B cell (primary cell): ENCODE measurements around the gene ARHGDIG. TPM values are rescaled to one million over a fixed set of nuclear protein-coding genes. Genes with fewer than 3 reads are reported as not detected.
A peak's percentile ranks its signal among the peaks of the same experiment; 100 is the strongest.

Source experiments
- ATAC-seq: fragments of 200-7000 bp; cut with Tn5 transposase; one replicate; pipeline ENCODE4 v1.10.0; 2021; ENCODE audit warnings: low read depth, mild to moderate bottlenecking, moderate number of reproducible peaks, moderate library complexity
- CTCF ChIA-PET: fragments of 350-600 bp; sonication (Branson Sonifier 250); formaldehyde crosslinking; loops from one replicate; lab custom pipeline; 2021; ENCODE audit warnings: antibody characterized with exemption, inconsistent platforms; lab: Charles Lee
- POLR2A ChIA-PET: fragments of 350-600 bp; sonication (Branson Sonifier 250); formaldehyde crosslinking; loops from one replicate; lab custom pipeline; 2021; ENCODE audit warnings: antibody characterized with exemption; lab: Charles Lee
- DNase-seq: peaks from one replicate; pipeline ENCODE4 v3.0.0; 2013
- H2AFZ ChIP-seq: 2 replicates; pipeline ENCODE4 v1.6.1; 2012; ENCODE audit warnings: mild to moderate bottlenecking, low read depth, low read length; ENCODE audit not compliant: insufficient read depth, poor library complexity, severe bottlenecking
- H3K27ac ChIP-seq, 2 donors: 1 replicate in 1 of 2; 2 replicates in 1 of 2; pipeline ENCODE4 v1.5.1; 2012 to 2013; ENCODE audit warnings: low read length in 2 of 2, mild to moderate bottlenecking in 2 of 2, moderate library complexity in 1 of 2
- H3K27me3 ChIP-seq, 4 experiments: fragments of 200-600 bp in 1 of 4; sonication (generic) in 1 of 4; replicated peaks in 1 of 4; 1 replicate in 2 of 4; 2 replicates in 2 of 4; pipeline versions ENCODE4 v1.6.1 to v1.7.0; 2013 to 2016; ENCODE audit warnings: low read length in 3 of 4, mild to moderate bottlenecking in 2 of 4, mixed read lengths in 1 of 4, moderate library complexity in 1 of 4; ENCODE audit not compliant: insufficient read depth in 4 of 4, control insufficient read depth in 3 of 4; ENCODE audit errors: control extremely low read depth in 1 of 4
- H3K36me3 ChIP-seq, 2 experiments: replicated peaks in 1 of 2; 1 replicate in 1 of 2; 2 replicates in 1 of 2; pipeline versions ENCODE4 v1.6.1 to v1.7.1; 2013; ENCODE audit warnings: low read length in 1 of 2; ENCODE audit not compliant: insufficient read depth in 2 of 2, control insufficient read depth in 1 of 2; ENCODE audit errors: control extremely low read depth in 1 of 2, extremely low read depth in 1 of 2
- H3K4me1 ChIP-seq, 2 donors: fragments of 200-600 bp in 1 of 2; sonication (generic) in 1 of 2; 1 replicate in 1 of 2; 2 replicates in 1 of 2; pipeline versions ENCODE4 v1.5.1 to v1.6.1; 2013 to 2017; ENCODE audit warnings: low read length in 2 of 2; ENCODE audit not compliant: control insufficient read depth in 2 of 2, insufficient read depth in 2 of 2
- H3K4me2 ChIP-seq: replicated peaks from 2 replicates; pipeline ENCODE3; 2012; ENCODE audit warnings: mild to moderate bottlenecking, low read depth, low read length; ENCODE audit not compliant: poor library complexity, severe bottlenecking
- H3K4me3 ChIP-seq, 5 experiments: fragments of 200-600 bp in 1 of 5; sonication (generic) in 1 of 5; 1 replicate in 3 of 5; 2 replicates in 2 of 5; pipeline versions ENCODE4 v1.5.1 to v1.7.0; 2011 to 2016; ENCODE audit warnings: low read length in 4 of 5, mild to moderate bottlenecking in 4 of 5, low read depth in 2 of 5, control low read depth in 1 of 5, moderate library complexity in 1 of 5; ENCODE audit not compliant: insufficient read depth in 1 of 5; ENCODE audit errors: control extremely low read depth in 1 of 5, extremely low read depth in 1 of 5
- H3K79me2 ChIP-seq: fragments of 200-600 bp; sonication (generic); one replicate; pipeline ENCODE4 v1.6.0; 2016; ENCODE audit warnings: low read length; ENCODE audit not compliant: control insufficient read depth, insufficient read depth
- H3K9ac ChIP-seq: fragments of 200-600 bp; sonication (generic); 2 replicates; pipeline ENCODE4 v1.6.1; 2017; ENCODE audit warnings: mild to moderate bottlenecking, low read length, moderate library complexity
- H3K9me3 ChIP-seq, 3 donors: one replicate each; pipeline versions ENCODE4 v1.6.1 to v1.7.1; 2013; ENCODE audit warnings: low read length in 2 of 3; ENCODE audit not compliant: control insufficient read depth in 2 of 3, insufficient read depth in 1 of 3; ENCODE audit errors: control extremely low read depth in 1 of 3
- H4K20me1 ChIP-seq: 2 replicates; pipeline ENCODE4 v1.6.0; 2012; ENCODE audit warnings: mild to moderate bottlenecking, low read length; ENCODE audit not compliant: insufficient read depth, control insufficient read depth, poor library complexity, severe bottlenecking
- H3K27ac Mint-ChIP-seq: one replicate; pipeline ENCODE4 v1.8.0; 2021; ENCODE audit warnings: mixed read lengths
- H3K27me3 Mint-ChIP-seq: one replicate; pipeline ENCODE4 v1.8.0; 2021; ENCODE audit warnings: mixed read lengths
- H3K4me1 Mint-ChIP-seq: one replicate; pipeline ENCODE4 v1.8.0; 2021; ENCODE audit warnings: mixed read lengths
- H3K4me3 Mint-ChIP-seq: one replicate; pipeline ENCODE4 v1.8.0; 2021; ENCODE audit warnings: mixed read lengths
- H3K9me3 Mint-ChIP-seq: one replicate; pipeline ENCODE4 v1.8.0; 2022; ENCODE audit warnings: mixed read lengths; ENCODE audit not compliant: insufficient read depth
- EZH2 ChIP-seq: IDR thresholded peaks from 2 replicates; pipeline ENCODE4 v1.6.1; 2012; ENCODE audit warnings: borderline replicate concordance, low read depth, mild to moderate bottlenecking, moderate library complexity, low read length; ENCODE audit not compliant: insufficient read depth, poor library complexity, severe bottlenecking
- WGBS: methylation state at CpG from one replicate; pipeline ENCODE4 v1.1.5; 2013; ENCODE audit warnings: missing lambda C conversion rate; ENCODE audit not compliant: insufficient coverage; 5-methylcytosine and 5-hydroxymethylcytosine counted together
- intact Hi-C: fragments of 100-400 bp; cut with micrococcal nuclease; formaldehyde crosslinking; loops from one replicate; pipeline ENCODE4 v1.10.0; 2022
- polyA plus RNA-seq: library from polyadenylated mRNA; depleted of rRNA; stranded (reverse); fragments of >200 nt; gene quantifications from 2 replicates; pipeline ENCODE4 v1.2.3, GENCODE V29; 2012
- total RNA-seq, 2 donors: library from RNA; stranded (reverse); fragments of 120-200 nt in 1 of 2; gene quantifications; 1 replicate in 1 of 2; 2 replicates in 1 of 2; pipeline versions ENCODE4 v1.2.3 to v1.2.4, GENCODE V29; 2013 to 2022
- TF ChIP-seq, protein P1 (sequence below): fragments of 200-600 bp; IDR thresholded peaks from one replicate; pipeline ENCODE4 v1.8.0; 2022; ENCODE audit warnings: antibody characterized with exemption, mild to moderate bottlenecking

ARHGDIG gene
- total and polyA plus RNA-seq, 2 donors (not counting 1 experiment from before 2014, with no cell fraction given), result 0.64 TPM; not detected in 1

DNA sequence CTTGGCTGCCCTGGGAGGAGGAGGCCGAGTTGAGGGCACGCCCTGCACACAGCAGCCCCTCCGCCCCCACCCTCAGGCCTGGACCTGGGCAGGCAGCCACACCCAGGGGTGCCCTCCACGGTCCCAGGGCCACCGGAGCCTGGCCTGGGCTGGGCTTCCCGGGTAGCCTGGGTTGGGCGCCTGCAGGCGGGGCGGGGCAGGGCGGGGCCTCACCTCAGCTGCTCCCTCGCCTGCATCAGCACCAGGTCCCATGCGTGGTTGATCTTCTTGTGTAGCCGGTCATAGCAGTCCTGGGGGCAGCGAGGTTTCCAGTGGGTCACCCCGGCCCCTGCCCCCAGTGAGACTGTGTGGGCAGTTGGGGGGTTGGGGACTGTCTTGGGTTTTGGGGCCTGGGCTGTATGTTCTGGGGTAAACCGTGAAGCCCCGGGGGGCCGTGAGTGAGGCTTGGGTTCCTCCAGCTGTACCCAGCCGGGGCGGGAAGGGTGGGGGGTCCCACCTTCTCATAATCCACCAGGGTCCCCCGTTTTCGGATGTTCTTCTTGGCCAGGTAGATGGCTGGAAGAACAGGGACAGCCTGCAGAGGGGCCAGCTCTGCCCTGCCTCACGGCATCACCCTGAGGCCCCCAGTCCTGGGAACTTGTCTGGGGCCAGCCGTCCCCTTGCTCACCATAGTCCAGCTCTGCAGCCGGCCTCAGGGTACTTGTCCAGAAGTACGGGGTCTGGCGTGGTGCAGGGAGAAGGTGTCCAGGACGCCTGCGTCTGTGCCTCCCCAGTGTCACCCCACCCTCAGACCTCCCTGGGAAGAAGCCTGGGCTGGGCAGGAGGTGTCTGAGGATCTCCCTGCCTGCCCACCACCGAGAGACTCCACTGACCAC, 6.6 kb upstream of the ARHGDIG start:
- peaks cover 7% of the 10 kb centered on the region for H3K4me1 Mint-ChIP-seq
- Histone ChIP-seq H3K79me2 (no peaks in the 10 kb centered on the region), H3K4me3 (no peak overlapping the region), H3K36me3 (no peaks in the 10 kb centered on the region), H3K27me3 (peaks cover 0 to 22% (median 6%) of the 10 kb centered on the region in 4 experiments), H3K9me3 (no peaks in the 10 kb centered on the region), H3K4me1 (peaks cover 0 to 7% of the 10 kb centered on the region in 2 donors), H4K20me1 (no peaks in the 10 kb centered on the region), H2AFZ (no peak overlapping the region), H3K9ac (no peak overlapping the region), H3K27ac (no peak overlapping the region), H3K4me2 (no peak overlapping the region)
- H3K4me3 Mint-ChIP-seq, result no peak overlapping the region
- TF ChIP-seq, protein P1, sequence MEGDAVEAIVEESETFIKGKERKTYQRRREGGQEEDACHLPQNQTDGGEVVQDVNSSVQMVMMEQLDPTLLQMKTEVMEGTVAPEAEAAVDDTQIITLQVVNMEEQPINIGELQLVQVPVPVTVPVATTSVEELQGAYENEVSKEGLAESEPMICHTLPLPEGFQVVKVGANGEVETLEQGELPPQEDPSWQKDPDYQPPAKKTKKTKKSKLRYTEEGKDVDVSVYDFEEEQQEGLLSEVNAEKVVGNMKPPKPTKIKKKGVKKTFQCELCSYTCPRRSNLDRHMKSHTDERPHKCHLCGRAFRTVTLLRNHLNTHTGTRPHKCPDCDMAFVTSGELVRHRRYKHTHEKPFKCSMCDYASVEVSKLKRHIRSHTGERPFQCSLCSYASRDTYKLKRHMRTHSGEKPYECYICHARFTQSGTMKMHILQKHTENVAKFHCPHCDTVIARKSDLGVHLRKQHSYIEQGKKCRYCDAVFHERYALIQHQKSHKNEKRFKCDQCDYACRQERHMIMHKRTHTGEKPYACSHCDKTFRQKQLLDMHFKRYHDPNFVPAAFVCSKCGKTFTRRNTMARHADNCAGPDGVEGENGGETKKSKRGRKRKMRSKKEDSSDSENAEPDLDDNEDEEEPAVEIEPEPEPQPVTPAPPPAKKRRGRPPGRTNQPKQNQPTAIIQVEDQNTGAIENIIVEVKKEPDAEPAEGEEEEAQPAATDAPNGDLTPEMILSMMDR, result no peak
- TF ChIP-seq EZH2, result no peak
- intact Hi-C loops, result no loop called here
- ChIA-PET CTCF (no interaction called here), POLR2A (no interaction called here)
- H3K27me3 Mint-ChIP-seq, result peaks cover 20% of the 10 kb centered on the region
- H3K9me3 Mint-ChIP-seq, result no peaks in the 10 kb centered on the region
- no peak overlapping the region for H3K27ac Mint-ChIP-seq
- WGBS, result 83% methylated on average over 25 of the region's 30 CpGs
- DNase-seq, result no peak
- no peak for ATAC-seq

DNA sequence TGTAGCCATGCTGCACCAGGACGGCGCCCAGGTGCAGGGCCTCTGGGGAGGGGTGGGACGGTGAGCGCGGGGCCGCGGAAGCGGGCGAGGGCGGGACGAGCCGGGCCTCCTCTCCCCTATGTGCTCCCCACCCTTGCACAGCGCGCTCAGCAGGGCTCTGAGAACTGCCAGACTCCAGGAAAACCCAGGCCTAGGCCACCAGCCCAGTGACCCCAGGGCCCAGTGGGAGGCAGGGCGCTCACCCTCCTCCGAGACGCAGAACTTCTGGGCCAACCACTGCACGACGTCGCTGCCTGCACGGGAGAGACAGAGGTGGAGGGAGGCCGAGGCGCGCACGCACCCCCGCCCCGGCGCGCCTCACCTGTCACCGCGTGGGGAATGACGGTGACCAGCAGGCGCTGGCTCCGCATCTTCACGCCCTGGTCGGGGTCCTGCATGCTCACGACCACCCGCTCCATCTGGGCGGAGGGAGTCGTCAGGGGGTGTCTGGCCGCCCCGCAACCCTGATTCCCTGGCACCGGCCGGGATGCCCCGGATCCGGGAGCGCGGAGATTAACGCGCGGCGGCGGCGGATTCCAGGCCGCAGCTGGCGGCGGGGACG, 5.2 kb upstream of the ARHGDIG start:
- ChIA-PET POLR2A (no interaction called here), CTCF (no interaction called here)
- ATAC-seq, result peak; percentile 14
- H3K27ac ChIP-seq, result no peak overlapping the region
- intact Hi-C loops, result no loop called here
- no peaks in the 10 kb centered on the region for H3K9me3 ChIP-seq
- WGBS, result 4% methylated on average over 58 of the region's 58 CpGs
- Mint-ChIP-seq H3K4me3 (peak overlapping the region; percentile 61), H3K27ac (no peak overlapping the region), H3K27me3 (peaks cover 25% of the 10 kb centered on the region), H3K9me3 (no peaks in the 10 kb centered on the region), H3K4me1 (peaks cover 7% of the 10 kb centered on the region)
- DNase-seq, result peak; percentile 34
- H3K4me2 ChIP-seq, result peak overlapping the region; percentile 62
- H3K27me3 ChIP-seq, result peaks cover 0 to 29% (median 6%) of the 10 kb centered on the region in 4 experiments
- H3K4me3 ChIP-seq, result peak overlapping the region in 2 of 5 experiments; percentile 15 to 29
- no peaks in the 10 kb centered on the region for H3K79me2 ChIP-seq
- peaks cover 0 to 7% of the 10 kb centered on the region in 2 donors for H3K4me1 ChIP-seq
- TF ChIP-seq, protein P1, result no peak
- no peak for TF ChIP-seq EZH2
- H4K20me1 ChIP-seq, result no peaks in the 10 kb centered on the region
- H3K9ac ChIP-seq, result peak overlapping the region; percentile 26
- peak overlapping the region; percentile 54 for H2AFZ ChIP-seq
- H3K36me3 ChIP-seq, result no peaks in the 10 kb centered on the region
